GM11168 (cell line): ENCODE measurements around the gene MRPS24.

Experiments
- in situ Hi-C: fragments of 300-500 bp; cut with MboI; formaldehyde crosslinking; loops from one replicate; pipeline ENCODE4 v1.12.0; 2022; ENCODE audit warnings: low sequenced_read_pairs; ENCODE audit not compliant: unreplicated experiment

Gene MRPS24

DNA sequence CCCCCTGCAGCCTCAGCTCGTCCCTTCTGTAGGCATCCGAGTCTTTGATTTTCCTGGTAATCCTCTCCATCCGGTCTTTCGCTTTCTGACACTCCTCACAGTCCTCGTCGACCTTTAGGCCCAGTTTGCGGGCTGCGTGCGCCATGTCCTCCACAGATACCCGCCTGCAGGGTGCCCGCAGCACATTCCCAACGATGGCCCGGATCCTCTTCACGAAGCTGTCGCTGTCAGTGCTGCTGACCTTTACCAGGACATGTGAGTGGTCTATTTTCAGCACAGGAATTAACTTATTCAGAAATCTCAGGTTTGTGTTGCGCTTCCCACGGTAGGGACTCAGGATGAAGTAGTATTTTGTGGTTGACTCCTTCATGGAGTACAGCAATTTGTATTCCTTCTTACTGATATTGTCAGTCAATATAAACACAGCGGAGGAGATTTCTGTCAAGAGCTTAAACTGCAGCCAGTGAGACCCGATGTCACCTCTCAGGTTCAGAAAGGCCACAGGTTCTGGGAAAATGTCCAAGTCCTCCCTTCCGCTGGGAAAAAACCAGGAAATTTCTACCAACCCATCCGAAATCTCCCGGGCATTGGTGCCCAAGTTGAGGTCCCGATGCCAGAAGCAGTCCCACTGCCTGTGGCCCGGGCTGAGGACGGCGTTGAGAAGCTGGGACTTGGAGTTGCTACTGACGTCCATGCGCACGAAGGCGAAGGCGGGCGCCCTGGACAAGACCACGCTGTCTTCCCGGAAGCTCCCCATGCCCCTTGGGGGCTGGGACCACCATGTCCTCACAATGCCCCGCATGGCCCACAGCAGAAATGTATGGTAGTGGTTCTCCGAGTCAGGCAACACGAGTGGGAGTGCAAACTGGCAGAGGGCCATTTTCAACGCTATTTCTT lies 8.9 kb upstream of the MRPS24 start:
- in situ Hi-C loops, result no loop called here

DNA sequence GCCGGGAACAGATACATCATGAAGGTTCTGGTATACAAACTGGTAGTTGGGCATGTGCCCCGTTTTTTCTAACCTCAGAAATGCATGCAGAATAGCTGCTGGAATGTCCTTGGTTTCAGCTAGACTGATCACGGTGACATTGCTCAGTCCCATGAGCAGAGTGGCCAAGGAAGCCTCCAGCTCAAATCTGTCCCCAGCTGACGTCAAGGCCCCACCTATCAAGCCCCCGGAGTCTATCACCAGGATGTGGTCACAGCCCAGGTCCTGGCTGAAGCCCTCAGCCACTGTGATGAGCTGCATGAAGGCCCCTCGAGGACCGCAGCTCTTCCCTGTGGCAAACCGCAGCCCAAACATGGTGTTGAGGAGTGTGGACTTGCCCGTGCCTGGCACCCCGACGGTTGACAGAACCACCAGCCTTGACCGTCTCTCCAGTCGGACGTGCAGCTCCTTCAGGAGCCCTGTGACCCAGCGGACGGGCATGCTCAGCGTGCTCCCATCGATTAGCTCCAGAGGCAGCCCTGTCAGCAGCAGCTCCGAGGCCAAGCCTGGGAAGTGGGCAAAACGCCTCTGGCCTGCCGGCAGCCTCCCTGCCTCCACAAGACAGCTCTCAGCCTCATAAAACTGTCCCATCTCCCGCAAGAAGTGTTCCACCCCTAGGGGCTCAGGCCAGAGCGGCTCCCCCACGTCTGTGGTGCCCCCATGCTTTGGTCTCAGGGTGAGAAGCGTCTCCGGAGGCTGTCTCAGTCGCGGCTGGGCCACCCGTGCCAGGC lies 7.8 kb upstream of the MRPS24 start:
- in situ Hi-C loops, result no loop called here

DNA sequence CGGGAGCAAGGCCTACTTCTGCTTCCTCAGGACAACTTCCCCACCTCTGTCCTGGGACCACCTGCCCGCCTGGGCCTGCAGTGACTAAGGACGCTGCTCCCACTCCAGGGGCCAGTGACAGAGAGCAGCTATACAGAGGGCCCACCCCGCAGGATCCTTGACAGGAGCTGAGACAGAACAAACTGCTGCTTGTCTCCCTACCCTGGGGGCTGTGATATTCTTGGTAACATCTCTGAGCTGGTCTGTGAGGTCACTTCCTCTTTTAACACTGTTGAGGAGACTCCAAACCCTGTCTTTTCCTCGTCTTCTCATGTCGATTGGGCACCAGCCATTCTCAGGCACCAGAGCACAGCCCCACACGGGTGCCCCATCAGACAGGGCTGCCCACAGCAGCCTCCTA lies 6.9 kb upstream of the MRPS24 start:
- in situ Hi-C loops, result no loop called here

DNA sequence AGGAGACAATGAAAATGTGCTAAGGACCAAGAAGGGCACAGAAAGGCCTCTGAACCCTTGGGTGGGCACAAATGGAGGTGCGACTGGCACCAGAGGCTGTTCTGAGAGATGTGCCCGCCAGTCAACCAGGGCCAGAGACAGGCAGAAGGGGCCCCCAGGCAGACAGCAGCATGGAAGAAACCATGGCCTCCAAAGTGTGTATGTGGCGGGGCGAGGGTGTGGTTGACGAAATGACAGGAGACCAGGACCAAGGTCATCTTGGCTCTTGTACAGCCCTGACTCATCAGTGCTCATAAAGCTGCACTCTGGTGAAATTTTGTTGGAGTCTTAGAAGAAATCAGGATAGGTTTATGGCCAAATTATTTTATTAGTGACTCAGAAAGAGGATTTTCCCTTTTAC lies 4.0 kb upstream of the MRPS24 start:
- in situ Hi-C loops, result no loop called here

DNA sequence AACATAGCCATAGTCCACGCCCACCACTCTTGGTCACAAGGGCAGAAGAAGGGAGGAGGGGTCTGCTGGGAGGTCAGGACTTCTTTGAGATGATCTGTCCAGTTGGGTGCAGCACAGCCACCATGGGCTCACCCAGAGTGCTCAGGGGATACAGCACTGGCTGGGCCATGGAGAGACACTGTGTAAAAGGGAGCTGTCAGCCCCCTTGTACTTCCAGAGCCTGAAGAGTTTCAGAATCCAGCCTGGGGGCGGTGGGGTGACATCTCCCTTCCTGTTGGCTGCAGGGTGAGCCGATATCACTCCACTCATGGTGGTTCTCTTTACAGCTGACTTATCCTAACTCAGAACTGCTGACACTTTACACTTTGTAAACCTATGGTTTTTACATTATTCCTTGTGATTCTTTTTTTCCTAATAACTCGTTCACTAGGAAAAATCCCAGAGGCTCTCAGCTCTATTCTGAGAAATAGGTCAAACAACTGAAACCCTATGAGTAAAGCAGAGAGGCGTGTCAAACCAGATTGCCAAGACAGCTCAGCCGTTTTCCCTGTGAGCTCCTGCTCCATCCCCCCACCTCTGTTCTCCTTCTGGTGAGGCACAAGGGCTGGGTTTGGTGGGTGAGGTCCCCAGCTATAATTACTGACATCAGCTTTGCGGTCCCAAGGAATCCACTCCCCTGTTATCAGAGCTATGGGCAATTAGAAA lies 3.2 kb upstream of the MRPS24 start:
- in situ Hi-C loops, result no loop called here

DNA sequence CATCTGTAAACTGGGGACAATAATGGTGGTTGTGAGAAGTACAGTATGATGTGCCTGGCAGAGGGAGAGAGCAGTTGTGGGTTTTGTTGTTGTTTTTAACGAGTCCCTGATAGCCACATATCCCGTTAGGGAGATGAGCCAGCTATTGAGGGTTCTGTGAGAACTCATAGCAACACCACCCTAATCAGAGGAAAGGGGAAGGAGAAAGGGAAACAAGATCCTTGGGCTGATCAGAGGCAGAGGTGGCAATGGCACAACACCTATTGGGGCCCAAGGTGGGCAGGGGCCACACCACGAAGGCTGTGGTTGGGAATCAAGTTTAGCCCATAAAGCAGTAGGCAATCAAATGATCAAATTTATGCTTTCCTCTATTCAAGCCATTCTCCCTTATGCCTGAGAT lies 1.7 kb upstream of the MRPS24 start:
- in situ Hi-C loops, result no loop called here

DNA sequence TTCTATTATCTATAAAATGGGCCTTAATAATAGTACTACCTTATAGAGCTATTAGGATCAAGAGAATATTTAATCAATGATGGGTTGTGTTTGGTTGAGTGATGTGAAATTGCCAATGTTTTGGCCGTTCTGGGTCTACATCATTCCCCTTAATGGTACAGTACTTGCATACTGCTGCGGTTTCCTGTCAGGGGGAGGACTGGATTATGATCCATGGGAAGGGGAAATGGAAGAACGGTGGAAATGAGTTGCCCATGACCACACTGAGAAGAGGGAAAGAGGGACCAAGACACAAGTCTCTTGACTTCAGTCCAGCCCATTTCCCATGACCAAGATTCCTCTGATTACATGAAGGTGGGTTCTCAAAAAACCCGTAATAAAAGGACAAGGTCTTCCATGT lies 999 bp upstream of the MRPS24 start:
- in situ Hi-C loops, result no loop called here

DNA sequence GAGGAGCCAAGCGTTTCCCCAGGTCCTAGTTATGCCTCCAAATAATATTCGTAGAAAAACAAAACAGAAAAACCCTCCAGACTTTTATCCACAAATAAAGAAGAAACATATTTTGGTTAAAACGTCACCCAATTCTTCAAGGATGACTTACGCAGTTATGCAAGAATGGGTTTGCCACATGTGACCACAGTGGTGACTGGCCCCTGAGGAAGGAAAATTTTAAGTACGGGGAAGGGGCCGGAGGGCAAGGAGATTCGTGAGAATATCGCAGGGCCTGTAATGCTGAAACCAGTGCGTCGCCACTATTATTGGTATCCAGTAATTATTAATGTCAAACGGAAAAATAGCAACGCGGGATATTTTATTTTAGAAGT lies 537 bp upstream of the MRPS24 start:
- in situ Hi-C loops, result no loop called here

DNA sequence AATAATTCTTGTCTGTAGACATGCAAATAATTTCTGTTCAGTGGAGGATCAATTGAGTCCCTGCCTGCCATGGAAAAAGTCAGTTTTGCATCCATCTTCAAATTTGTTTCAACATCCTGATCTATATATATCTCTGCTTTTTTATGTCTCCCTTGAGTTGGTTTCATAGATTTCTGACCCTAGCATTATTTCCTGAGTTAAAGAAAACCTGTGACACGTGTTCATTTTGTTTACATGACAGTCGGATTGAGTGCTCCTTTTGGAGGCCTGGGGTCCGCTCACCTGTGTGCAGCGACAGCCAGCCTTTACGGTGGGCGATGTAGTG lies 674 bp downstream of the MRPS24 start:
- in situ Hi-C loops, result no loop called here

DNA sequence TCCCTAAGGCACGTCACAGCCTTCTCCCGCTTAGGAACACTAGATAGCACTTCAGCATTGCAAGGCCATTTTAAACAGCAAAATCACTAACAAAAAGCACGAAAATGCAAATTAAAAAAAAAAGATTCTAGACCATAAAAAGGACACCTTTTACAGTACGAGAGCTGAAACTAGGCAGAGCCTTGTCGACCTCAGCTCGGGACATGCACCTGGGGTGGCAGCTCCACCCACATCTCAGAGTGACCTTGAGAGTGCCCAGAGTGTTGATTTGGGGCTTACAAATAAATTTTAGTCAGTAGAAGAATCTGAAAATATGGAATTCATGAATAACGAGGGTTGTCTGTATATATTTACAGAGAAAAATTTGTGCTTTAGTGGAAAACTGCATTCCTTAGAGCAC lies 1.1 kb downstream of the MRPS24 start:
- in situ Hi-C loops, result no loop called here

DNA sequence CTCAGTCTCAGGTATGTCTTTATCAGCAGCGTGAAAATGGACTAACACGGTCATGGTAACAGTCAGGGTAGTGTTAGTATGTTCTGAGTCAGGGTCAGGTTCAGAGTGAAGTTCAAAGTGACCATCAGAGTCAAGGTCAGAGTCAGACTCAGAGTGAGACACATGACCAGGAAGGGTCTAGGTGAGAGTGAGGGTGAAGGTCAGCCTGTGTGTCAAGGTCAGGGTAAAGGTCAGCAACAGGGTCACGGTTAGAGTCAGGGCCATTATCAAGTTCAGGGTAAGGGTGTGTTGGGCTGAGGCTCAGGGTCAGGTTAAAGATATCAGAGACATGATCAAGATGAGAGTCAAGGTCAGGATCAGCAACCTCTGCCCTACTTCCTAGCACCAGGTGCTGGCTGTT lies 4.0 kb downstream of the MRPS24 start:
- in situ Hi-C loops, result no loop called here

DNA sequence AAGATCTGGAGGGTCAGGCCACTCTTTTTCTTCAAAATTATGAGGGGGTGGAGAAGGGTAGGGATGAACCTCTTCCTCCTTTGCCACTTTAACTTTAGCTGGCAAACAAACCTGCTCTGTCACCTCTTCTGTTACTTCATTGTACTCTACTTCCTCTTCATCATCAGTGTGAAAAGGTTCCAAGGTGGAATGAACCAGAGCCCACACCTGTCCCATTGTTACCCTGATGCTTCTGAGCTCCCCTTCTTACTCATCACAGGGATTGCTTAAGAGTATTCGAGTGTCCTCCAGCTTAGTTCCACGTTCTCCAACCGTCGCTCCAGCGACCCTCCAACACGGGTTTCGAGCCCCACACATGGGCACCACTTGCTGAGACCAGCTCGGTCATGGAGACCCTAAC lies 5.2 kb downstream of the MRPS24 start:
- in situ Hi-C loops, result no loop called here

DNA sequence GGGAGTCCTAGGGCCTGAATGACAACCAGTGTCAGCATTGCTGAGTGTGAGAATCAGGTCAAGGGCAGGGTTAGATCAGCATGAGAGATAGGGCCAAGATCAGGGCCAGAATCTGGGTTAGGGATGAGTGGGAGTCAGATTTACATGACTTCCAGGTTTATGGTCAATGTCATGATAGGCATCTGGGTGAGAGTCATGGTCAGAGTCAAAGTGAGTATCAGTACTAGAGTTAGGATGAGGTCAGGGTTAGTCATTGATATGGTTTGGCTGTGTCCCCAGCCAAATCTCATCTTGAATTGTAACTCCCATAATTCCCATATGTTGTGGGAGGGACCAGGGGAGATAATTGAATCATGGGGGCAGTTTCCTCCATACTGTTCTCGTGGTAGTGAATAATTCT lies 12.3 kb downstream of the MRPS24 start:
- in situ Hi-C loops, result no loop called here

DNA sequence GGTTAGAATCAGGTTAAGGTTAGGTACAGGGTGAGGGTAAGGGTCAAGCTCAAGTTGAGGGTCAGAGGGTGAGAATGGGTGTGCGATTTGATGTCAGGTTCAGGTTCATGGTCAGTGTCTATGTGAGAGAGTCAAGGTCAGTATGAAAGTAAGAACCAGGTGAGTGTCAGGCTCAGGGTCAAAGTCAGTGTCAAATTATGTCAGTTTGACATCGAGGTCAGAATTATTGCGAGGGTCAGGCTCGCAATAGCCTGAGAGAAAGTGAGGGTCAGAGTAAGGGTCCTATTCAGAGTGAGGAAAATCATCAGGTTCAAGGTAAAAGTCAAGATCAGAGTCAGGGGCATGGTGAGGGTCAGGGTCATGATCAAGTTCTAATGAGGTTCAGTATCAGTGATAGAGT lies 13.0 kb downstream of the MRPS24 start:
- in situ Hi-C loops, result no loop called here

DNA sequence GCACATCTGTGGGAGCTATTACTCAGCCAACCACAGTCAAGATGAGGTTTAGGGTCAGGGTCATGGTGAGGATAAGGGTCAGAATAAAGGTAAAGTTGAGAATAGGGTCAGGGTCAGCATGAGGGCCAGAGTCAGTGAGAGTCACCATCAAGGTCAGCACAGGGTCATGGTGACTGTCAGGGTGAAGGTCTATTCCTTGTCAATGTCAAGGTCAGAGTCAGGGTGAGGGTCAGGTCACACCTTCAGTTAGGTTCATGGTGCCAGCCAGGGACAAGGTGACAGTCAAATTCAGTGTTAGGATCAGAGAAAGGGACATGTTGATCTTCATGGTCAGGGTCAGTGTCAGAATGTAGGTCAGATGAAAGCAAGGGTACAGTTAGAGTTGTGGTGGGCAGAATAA lies 14.1 kb downstream of the MRPS24 start:
- in situ Hi-C loops, result no loop called here

DNA sequence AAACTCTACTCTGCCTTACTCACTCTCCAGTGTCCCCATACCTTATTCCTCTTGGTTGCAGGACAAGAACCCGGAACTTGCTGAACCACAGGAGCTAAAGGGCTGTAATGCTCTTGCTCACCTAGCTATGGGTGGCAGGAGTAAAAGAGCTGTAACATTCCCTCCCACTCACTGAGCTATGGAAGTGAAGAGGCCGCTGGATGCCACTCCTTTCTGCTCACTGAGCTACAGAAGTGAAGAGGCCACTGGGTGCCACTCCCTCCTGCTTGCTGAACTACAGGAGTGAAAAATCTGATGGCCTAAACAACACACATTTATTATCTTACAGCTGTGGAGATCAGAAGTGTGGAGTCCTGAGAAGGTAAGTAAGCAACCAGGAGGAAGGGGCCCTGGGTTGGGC lies 17.5 kb downstream of the MRPS24 start:
- in situ Hi-C loops, result no loop called here

DNA sequence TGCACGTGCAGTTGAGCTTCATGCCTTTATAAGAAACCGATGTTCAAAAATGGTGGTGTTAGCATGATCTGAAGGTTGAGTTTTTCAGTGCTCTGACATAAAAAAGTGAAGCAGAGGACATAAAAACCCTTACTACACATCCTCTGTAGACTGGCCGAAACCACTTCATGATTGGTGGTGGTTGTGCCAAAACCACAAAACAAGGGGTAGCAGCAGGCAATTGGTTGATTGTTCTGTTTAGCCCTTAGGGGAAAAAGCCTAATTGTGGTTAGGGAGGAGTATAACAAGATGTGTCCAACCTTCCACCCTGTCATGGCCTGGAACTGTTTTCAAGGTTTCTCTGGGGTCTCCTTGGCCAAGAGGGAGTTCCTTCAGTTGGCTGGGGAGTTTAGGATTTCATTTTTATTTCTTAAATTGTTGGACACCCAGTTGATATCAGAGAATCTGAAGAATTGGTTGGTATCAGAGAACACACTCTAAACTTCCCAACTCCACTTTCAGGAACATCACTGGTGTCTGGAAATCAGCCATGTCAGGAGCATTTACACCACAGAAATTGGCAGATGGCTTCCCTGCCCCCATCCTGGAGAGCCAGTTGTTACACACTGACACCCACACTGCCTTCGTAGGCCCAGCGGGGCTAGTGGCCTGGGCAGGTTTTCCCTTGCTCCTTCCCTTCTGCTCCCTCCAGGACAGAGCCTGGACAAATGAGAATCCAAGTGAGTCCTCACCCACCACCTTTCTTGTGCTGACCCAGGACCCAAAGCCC lies 18.8 kb downstream of the MRPS24 start:
- in situ Hi-C loops, result no loop called here

DNA sequence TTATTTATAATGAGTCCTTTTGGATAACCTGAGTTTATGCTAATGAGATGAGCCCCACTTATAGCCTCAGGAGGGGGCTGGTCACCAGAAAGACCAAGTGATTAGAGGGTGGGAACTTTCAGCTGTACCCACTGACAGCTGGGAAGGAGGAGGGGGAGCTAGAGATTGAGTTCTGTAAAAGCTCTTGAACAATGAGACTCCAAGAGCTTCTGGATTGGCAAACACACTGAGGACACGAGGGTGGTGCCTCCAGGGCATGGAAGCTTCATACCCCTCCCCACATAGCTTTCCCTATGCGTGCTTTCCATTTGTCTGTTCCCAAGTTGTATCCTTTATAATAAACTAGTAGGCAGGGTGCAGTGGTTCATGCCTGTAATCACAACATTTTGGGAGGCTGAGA lies 20.3 kb downstream of the MRPS24 start:
- in situ Hi-C loops, result no loop called here

DNA sequence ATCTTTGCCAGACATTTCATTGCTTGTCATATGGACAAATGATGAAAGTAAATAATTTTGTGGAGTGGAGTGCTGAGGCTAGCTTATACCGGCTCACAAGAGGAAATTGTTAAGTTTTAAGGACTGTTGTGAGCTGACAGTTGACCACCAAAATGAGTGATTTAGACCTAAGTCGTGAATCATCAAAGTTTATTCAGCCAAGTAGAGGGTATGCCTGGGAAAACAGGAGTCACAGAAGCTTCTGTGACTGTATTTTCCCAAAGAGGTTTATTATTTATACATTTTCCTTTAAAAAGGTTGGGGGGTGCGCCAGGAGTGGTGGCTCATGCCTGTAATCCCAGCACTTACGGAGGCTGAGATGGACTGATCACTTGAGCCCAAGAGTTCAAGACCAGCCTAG lies 21.8 kb downstream of the MRPS24 start:
- in situ Hi-C loops, result no loop called here

DNA sequence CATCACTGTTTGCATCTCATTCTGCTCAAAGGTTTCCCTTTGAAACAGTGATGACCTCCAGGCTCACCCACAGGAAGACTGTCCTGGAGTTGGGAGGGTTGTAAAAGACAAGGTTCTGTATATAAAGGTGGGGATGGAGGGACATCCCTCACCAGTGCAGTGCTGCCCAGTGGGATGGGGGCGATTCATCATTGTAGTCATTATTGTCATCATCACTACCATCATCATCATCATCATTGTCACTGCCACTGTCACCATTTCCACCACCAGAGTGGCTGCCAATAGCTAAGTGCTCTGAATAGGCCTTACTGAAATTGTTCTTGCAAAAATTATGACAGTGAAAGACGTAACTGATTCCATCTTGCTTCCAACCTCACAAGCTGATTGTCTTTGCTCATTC lies 24.7 kb downstream of the MRPS24 start:
- in situ Hi-C loops, result loop anchor here (5.0 kb wide), 1 partner anchor 117 kb away; the partner anchor contains the start of gene COA1
